Large intestine (tissue), 3 donors: ENCODE measurements around the gene KDM8. TPM values are rescaled to one million over a fixed set of nuclear protein-coding genes. Genes with fewer than 3 reads are reported as not detected.
"Not testable (repeated sequence)": the region's sequence is repeated elsewhere in the genome, so short reads cannot be mapped to it uniquely, and the experiment has no call there.

Experiments
- DNase-seq, 2 donors: peaks; one replicate each; pipeline versions ENCODE4 v3.0.0 to v3.0.0-alpha.2; 2013
- H3K27ac ChIP-seq: one replicate; pipeline ENCODE4 v1.5.1; 2013; ENCODE audit warnings: low read length
- H3K27me3 ChIP-seq: 2 replicates; pipeline ENCODE4 v1.6.1; 2013; ENCODE audit warnings: low read length; ENCODE audit not compliant: control insufficient read depth, insufficient read depth
- H3K36me3 ChIP-seq: 2 replicates; pipeline ENCODE4 v1.6.1; 2013; ENCODE audit warnings: low read length; ENCODE audit not compliant: control insufficient read depth, insufficient read depth
- H3K4me1 ChIP-seq: one replicate; pipeline ENCODE4 v1.6.1; 2013; ENCODE audit warnings: low read length; ENCODE audit not compliant: control insufficient read depth, insufficient read depth
- H3K4me3 ChIP-seq: one replicate; pipeline ENCODE4 v1.5.1; 2013; ENCODE audit warnings: low read length
- H3K9me3 ChIP-seq: one replicate; pipeline ENCODE4 v1.6.1; 2013; ENCODE audit warnings: mild to moderate bottlenecking, low read depth, low read length, moderate library complexity; ENCODE audit not compliant: control insufficient read depth
- WGBS: methylation state at CpG from one replicate; pipeline ENCODE4 v1.1.5; 2013; ENCODE audit warnings: low lambda C conversion rate; ENCODE audit not compliant: insufficient coverage; 5-methylcytosine and 5-hydroxymethylcytosine counted together
- polyA plus RNA-seq: library from polyadenylated mRNA; unstranded; fragments of 120-200 nt; gene quantifications from one replicate; pipeline ENCODE4 v1.2.1, GENCODE V29; 2013

KDM8 gene
- polyA plus RNA-seq, 1 donor = 32.1 TPM

GRCh38 chr16:27253526-27253930, 50.2 kb downstream of the KDM8 start:
- Histone ChIP-seq H3K4me1 (peaks cover 2% of the 10 kb centered on the region), H3K9me3 (no peaks in the 10 kb centered on the region), H3K27me3 (no peaks in the 10 kb centered on the region), H3K27ac (no peak overlapping the region), H3K36me3 (peaks cover 36% of the 10 kb centered on the region), H3K4me3 (no peak overlapping the region)
- no CpG with 5 or more reads among the region's 6 CpGs for WGBS
- no peak for DNase-seq

GRCh38 chr16:27254262-27254811, 51.0 kb downstream of the KDM8 start:
- Histone ChIP-seq H3K36me3 (peaks cover 36% of the 10 kb centered on the region), H3K4me3 (no peak overlapping the region), H3K9me3 (no peaks in the 10 kb centered on the region), H3K27me3 (no peaks in the 10 kb centered on the region), H3K4me1 (peaks cover 2% of the 10 kb centered on the region), H3K27ac (no peak overlapping the region)
- DNase-seq = no peak
- no CpG with 5 or more reads among the region's 3 CpGs for WGBS

GRCh38 chr16:27256861-27257260, 53.5 kb downstream of the KDM8 start:
- H3K36me3 ChIP-seq = peaks cover 35% of the 10 kb centered on the region
- DNase-seq = no peak
- H3K4me3 ChIP-seq = no peak overlapping the region
- no CpG with 5 or more reads among the region's 3 CpGs for WGBS
- no peaks in the 10 kb centered on the region for H3K9me3 ChIP-seq
- H3K4me1 ChIP-seq = peaks cover 2% of the 10 kb centered on the region
- H3K27me3 ChIP-seq = no peaks in the 10 kb centered on the region
- no peak overlapping the region for H3K27ac ChIP-seq

GRCh38 chr16:27257271-27257670, 53.9 kb downstream of the KDM8 start:
- no peak overlapping the region for H3K27ac ChIP-seq
- 100% methylated on average over 2 of the region's 14 CpGs for WGBS
- DNase-seq = no peak
- H3K36me3 ChIP-seq = peaks cover 31% of the 10 kb centered on the region
- no peaks in the 10 kb centered on the region for H3K9me3 ChIP-seq
- H3K27me3 ChIP-seq = no peaks in the 10 kb centered on the region
- H3K4me1 ChIP-seq = peaks cover 2% of the 10 kb centered on the region
- no peak overlapping the region for H3K4me3 ChIP-seq

- H3K36me3 ChIP-seq = peaks cover 28% of the 10 kb centered on the region
- no peak overlapping the region for H3K4me3 ChIP-seq
- peaks cover 2% of the 10 kb centered on the region for H3K4me1 ChIP-seq
- no peaks in the 10 kb centered on the region for H3K27me3 ChIP-seq
- no peak overlapping the region for H3K27ac ChIP-seq
- DNase-seq = no peak
- no CpG with 5 or more reads among the region's 3 CpGs for WGBS
- H3K9me3 ChIP-seq = no peaks in the 10 kb centered on the region
Observed at GRCh38 chr16:27258241-27258734, 55.0 kb downstream of the KDM8 start.

GRCh38 chr16:27259710-27260109, 56.4 kb downstream of the KDM8 start:
- Histone ChIP-seq H3K36me3 (peaks cover 24% of the 10 kb centered on the region), H3K9me3 (no peaks in the 10 kb centered on the region), H3K4me1 (no peaks in the 10 kb centered on the region), H3K27ac (no peak overlapping the region), H3K27me3 (no peaks in the 10 kb centered on the region), H3K4me3 (no peak overlapping the region)
- no peak for DNase-seq
- WGBS = 100% methylated on average over 1 of the region's 4 CpGs

- WGBS = no CpG with 5 or more reads among the region's 2 CpGs
- not testable (repeated sequence) for H3K27me3 ChIP-seq, H3K36me3 ChIP-seq, H3K9me3 ChIP-seq, H3K4me3 ChIP-seq, H3K27ac ChIP-seq, DNase-seq, H3K4me1 ChIP-seq
Observed at GRCh38 chr16:27262904-27263423, 59.6 kb downstream of the KDM8 start.

- Histone ChIP-seq H3K4me1 (peaks cover 4% of the 10 kb centered on the region), H3K27ac (no peak overlapping the region)
Observed at GRCh38 chr16:27264151-27264550, 60.8 kb downstream of the KDM8 start.

GRCh38 chr16:27265982-27266381, 62.7 kb downstream of the KDM8 start:
- H3K9me3 ChIP-seq = no peaks in the 10 kb centered on the region
- no peaks in the 10 kb centered on the region for H3K36me3 ChIP-seq
- no peak overlapping the region for H3K27ac ChIP-seq
- H3K4me3 ChIP-seq = no peak overlapping the region
- no peaks in the 10 kb centered on the region for H3K27me3 ChIP-seq
- DNase-seq = no peak
- WGBS = no CpG with 5 or more reads among the region's 1 CpG
- H3K4me1 ChIP-seq = peaks cover 11% of the 10 kb centered on the region

More at GRCh38 chr16:27264151-27264550, 60.8 kb downstream of the KDM8 start:
- 94% methylated on average over 2 of the region's 6 CpGs for WGBS
- no peaks in the 10 kb centered on the region for H3K36me3 ChIP-seq
- H3K27me3 ChIP-seq = no peaks in the 10 kb centered on the region
- no peak overlapping the region for H3K4me3 ChIP-seq
- no peaks in the 10 kb centered on the region for H3K9me3 ChIP-seq
- DNase-seq = no peak

GRCh38 chr16:27267037-27267677, 63.8 kb downstream of the KDM8 start:
- Histone ChIP-seq H3K27me3 (no peaks in the 10 kb centered on the region), H3K27ac (no peak overlapping the region), H3K9me3 (no peaks in the 10 kb centered on the region), H3K4me1 (peaks cover 14% of the 10 kb centered on the region), H3K36me3 (no peaks in the 10 kb centered on the region), H3K4me3 (no peak overlapping the region)
- no peak for DNase-seq
- 94% methylated on average over 5 of the region's 8 CpGs for WGBS
